ENCODE measurements around the gene USP14. TPM values are rescaled to one million over a fixed set of nuclear protein-coding genes. Genes with fewer than 3 reads are reported as not detected.

The USP14 gene
- total and polyA plus RNA-seq, 2 of the 8 experiments (the other 6 are each of a cell fraction or from before 2014, with no cell fraction given) = 14.8 to 91.1 TPM

DNA sequence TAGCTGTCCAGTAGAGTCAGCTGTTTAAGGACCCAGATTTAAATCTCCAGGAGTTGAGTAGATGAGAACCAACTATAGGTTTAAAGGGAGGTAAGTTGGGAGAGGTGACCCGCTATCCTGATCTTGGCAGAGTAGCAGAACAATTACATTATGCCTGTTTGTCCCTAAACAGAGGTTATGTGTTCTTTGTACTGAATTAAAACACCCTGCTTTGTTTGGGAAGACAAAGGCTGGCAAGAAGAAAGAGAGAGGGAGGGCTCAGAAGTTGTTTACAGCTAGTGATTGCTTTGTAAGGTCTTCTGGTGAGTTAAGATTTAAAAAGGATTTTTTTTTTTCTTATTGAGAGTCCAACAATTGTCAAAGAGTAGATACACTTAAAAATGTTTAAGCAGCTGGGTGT lies 37.3 kb downstream of the USP14 start (continued):
- no peak for TF ChIP-seq KDM4A (IDR thresholded peaks at IDR 0.05; ENCODE audit: low read depth, low read length, severe bottlenecking)
- TF ChIP-seq POLR2AphosphoS5 (IDR thresholded peaks at IDR 0.05; ENCODE audit: low read depth, low read length) = no peak
- no peak for TF ChIP-seq SP2 (IDR thresholded peaks at IDR 0.05; ENCODE audit: low read length)
- TF ChIP-seq CHD1 (IDR thresholded peaks at IDR 0.05; ENCODE audit: low read depth, low read length) = no peak
- TF ChIP-seq SP4 (IDR thresholded peaks at IDR 0.05; ENCODE audit: low read length) = no peak
- TF ChIP-seq HDAC6 (IDR thresholded peaks at IDR 0.05; ENCODE audit: low read depth, low read length) = no peak
- no peak for TF ChIP-seq KDM1A (IDR thresholded peaks at IDR 0.05; ENCODE audit: borderline replicate concordance, low read length)
- no peak for TF ChIP-seq EGR1 (IDR thresholded peaks at IDR 0.05; ENCODE audit: borderline replicate concordance, low read depth, low read length)
- TF ChIP-seq BCL11A (IDR thresholded peaks at IDR 0.05; ENCODE audit: low read depth in 2 of 2, low read length in 2 of 2) = no peak
- no peak for TF ChIP-seq SRF (IDR thresholded peaks at IDR 0.05; ENCODE audit: low read depth, low read length)
